HG03575 (cell line): ENCODE measurements around the gene KRTAP10-2.
"Not testable (repeated sequence)": the region's sequence is repeated elsewhere in the genome, so short reads cannot be mapped to it uniquely, and the experiment has no call there.

Experiments
- ATAC-seq: cut with Tn5 transposase; IDR thresholded peaks from one replicate; pipeline ENCODE4 v1.9.1; 2021; ENCODE audit not compliant: unreplicated experiment, insufficient number of reproducible peaks, low FRiP score; ENCODE audit errors: extremely low read depth

The KRTAP10-2 gene

DNA sequence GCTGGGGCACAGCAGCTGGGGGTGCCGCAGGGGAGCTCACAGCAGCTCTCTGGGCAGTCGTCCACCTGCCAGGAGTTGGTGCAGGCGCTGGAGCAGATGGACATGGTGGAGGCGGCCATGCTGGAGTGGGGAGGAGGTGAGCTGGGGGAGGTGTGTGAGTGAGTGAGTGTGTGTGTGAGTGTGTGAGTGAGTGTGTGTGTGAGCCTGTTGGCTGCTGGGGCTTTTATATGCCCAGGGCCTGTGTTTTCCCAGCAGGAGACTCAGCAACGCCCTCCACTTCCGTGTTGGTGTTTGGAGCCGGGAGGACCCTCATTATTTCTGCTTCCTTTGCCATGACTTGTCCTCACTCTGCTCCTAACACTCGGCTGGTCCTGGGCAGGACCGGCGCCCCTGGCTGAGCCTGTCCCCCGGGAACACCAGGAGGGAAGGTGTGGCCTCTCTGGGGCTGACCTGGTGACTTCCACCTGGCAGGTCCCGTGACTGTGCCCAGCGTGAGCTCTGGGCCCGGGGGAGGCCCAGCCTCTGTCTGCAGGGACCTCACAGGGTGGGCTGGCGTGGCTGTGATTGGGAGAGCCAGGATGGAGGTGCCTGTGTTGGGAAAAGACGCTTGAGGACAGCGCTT lies at the start of gene KRTAP10-2:
Gene KRTAP10-2, minus strand, starts transcription at position 166 of the 622 bp plus-strand sequence. Its CDS starts 47 bp downstream, at position 119.
- ATAC-seq: no peak

DNA sequence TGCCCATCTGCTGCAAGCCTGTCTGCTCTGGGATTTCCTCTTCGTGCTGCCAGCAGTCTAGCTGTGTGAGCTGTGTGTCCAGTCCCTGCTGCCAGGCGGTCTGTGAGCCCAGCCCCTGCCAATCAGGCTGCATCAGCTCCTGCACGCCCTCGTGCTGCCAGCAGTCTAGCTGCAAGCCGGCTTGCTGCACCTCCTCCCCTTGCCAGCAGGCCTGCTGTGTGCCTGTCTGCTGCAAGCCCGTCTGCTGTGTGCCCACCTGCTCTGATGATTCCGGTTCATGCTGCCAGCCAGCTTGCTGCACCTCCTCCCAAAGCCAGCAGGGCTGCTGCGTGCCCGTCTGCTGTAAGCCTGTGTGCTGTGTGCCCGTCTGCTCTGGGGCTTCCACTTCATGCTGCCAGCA lies 49.8 kb upstream of the KRTAP10-2 start:
- not testable (repeated sequence) for ATAC-seq

- ATAC-seq: not testable (repeated sequence)
Measured at GRCh38 chr21:44600118-44600978, 49.0 kb upstream of the KRTAP10-2 start, which contains the start of gene KRTAP10-7. TSS of gene KRTAP10-7 (plus strand) at chr21:44600597. CDS start at chr21:44600622, 25 bp downstream.

GRCh38 chr21:44599264-44600029 lies 48.1 kb upstream of the KRTAP10-2 start:
- ATAC-seq: no peak

- no peak for ATAC-seq
Measured at GRCh38 chr21:44598061-44598460, 46.8 kb upstream of the KRTAP10-2 start.

GRCh38 chr21:44596068-44596725 lies 44.9 kb upstream of the KRTAP10-2 start:
- ATAC-seq: no peak

GRCh38 chr21:44595524-44595923 lies 44.2 kb upstream of the KRTAP10-2 start:
- no peak for ATAC-seq

DNA sequence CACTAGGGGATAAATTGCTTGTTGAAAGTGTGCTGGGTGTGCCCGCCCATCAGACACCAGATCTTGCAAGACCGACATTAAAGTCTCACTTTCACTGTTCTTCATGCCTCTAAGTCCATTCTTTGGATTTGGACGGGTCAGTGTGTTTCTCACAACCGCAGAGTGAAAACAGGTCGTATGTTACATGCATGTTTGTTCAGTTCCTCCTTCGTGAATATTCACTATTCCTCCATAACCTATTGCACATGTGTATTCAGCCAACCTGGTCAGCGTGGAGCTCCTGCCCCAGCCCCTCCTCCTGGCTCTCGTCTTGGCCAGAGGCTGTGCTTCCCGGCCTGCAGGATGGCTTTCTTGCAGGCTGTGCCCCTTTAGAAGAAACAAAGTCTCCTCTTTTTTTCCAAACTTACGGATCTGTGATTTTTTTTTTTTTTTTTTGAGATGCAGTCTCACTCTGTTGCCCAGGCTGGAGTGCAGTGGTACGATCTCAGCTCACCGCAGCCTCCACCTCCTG lies 43.2 kb upstream of the KRTAP10-2 start:
- ATAC-seq: no peak

GRCh38 chr21:44593598-44594405 lies 42.5 kb upstream of the KRTAP10-2 start:
- ATAC-seq: no peak

- ATAC-seq: no peak
Measured at GRCh38 chr21:44592446-44593311, 41.4 kb upstream of the KRTAP10-2 start, which contains the start of gene KRTAP10-6. TSS of gene KRTAP10-6 (minus strand) at chr21:44592505. CDS start at chr21:44592484, 21 bp downstream.

DNA sequence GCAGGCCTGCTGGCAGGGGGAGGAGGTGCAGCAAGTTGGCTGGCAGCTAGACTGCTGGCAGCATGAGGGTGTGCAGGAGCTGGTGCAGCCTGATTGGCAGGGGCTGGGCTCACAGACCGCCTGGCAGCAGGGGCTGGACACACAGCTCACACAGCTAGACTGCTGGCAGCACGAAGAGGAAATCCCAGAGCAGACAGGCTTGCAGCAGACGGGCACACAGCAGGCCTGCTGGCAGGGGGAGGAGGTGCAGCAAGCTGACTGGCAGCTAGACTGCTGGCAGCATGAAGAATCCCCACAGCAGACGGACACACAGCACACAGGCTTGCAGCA lies 40.5 kb upstream of the KRTAP10-2 start:
- not testable (repeated sequence) for ATAC-seq

DNA sequence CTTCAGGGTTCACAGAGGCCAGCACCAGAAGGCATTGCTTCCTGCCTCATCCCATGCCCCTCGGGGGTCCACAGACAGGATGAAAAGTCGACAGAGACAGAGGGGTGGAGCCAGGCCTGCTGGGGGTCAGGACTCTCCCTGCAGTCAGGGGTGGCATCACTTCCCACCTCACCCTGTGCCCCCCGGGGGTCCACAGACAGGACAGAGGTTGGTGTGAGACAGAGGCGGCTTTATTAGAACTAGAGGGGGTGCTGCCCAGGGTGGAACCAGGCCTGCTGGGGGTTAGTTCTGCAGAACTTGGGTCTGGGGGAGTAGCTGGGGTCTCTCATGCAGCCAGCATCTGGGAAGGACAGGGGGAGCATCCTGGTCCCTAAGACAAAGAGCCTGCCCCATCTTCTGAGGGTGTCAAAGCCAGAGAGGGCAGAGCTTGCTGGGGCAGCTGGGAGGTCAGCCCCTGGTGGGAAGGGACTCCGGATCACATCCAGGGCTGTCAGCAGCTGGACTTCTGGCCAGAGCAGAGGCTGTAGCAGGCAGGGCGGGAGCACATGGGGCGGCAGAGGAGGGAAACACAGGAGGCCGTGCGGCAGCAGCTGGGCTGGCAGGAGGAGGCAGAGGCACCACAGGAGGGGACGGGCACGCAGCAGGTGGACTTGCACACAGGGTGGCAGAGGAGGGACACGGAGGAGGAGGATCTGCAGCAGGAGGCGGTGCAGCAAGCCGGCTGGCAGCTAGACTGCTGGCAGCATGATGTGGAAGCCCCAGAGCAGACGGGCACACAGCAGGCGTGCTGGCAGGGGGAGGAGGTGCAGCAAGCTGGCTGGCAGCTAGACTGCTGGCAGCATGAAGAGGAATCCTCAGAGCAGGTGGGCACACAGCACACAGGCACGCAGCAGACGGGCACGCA lies 39.8 kb upstream of the KRTAP10-2 start:
- ATAC-seq: not testable (repeated sequence)

GRCh38 chr21:44590311-44590721 lies 39.0 kb upstream of the KRTAP10-2 start:
- ATAC-seq: no peak

- no peak for ATAC-seq
Measured at GRCh38 chr21:44589586-44590305, 38.4 kb upstream of the KRTAP10-2 start.

GRCh38 chr21:44589094-44589493 lies 37.8 kb upstream of the KRTAP10-2 start:
- no peak for ATAC-seq

DNA sequence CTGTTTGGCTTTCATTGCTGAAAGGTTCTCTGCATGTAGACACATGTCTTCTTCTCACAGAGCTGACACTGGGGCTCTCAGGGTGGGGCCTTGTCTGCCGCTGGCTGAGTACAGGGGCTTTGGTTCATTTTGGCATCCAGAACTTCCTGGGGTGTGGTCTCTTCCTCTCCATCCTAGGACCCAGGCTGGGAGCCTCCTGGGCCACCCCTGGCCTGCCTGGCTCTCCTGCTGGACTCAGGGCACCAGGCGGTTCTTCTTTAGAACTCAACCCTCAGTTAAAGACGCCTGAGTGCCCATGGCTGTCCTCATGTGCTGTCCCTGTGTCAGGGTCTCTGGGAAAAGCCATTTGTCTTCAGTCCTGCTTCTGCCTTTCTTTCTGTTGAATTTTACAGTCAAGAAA lies 34.6 kb upstream of the KRTAP10-2 start:
- ATAC-seq: no peak
